B cell (primary cell): Measurements from ENCODE around the gene BMERB1. TPM values are rescaled to one million over a fixed set of nuclear protein-coding genes. Genes with fewer than 3 reads are reported as not detected.

Experiments
- ATAC-seq: fragments of 200-7000 bp; cut with Tn5 transposase; one replicate; pipeline ENCODE4 v1.10.0; 2021; ENCODE audit warnings: low read depth, mild to moderate bottlenecking, moderate number of reproducible peaks, moderate library complexity
- CTCF ChIA-PET: fragments of 350-600 bp; sonication (Branson Sonifier 250); formaldehyde crosslinking; loops from one replicate; lab custom pipeline; 2021; ENCODE audit warnings: antibody characterized with exemption, inconsistent platforms; lab: Charles Lee
- POLR2A ChIA-PET: fragments of 350-600 bp; sonication (Branson Sonifier 250); formaldehyde crosslinking; loops from one replicate; lab custom pipeline; 2021; ENCODE audit warnings: antibody characterized with exemption; lab: Charles Lee
- DNase-seq: peaks from one replicate; pipeline ENCODE4 v3.0.0; 2013
- H2AFZ ChIP-seq: 2 replicates; pipeline ENCODE4 v1.6.1; 2012; ENCODE audit warnings: mild to moderate bottlenecking, low read depth, low read length; ENCODE audit not compliant: insufficient read depth, poor library complexity, severe bottlenecking
- H3K27ac ChIP-seq, 2 donors: 1 replicate in 1 of 2; 2 replicates in 1 of 2; pipeline ENCODE4 v1.5.1; 2012 to 2013; ENCODE audit warnings: low read length in 2 of 2, mild to moderate bottlenecking in 2 of 2, moderate library complexity in 1 of 2
- H3K27me3 ChIP-seq, 4 experiments: fragments of 200-600 bp in 1 of 4; sonication (generic) in 1 of 4; replicated peaks in 1 of 4; 1 replicate in 2 of 4; 2 replicates in 2 of 4; pipeline versions ENCODE4 v1.6.1 to v1.7.0; 2013 to 2016; ENCODE audit warnings: low read length in 3 of 4, mild to moderate bottlenecking in 2 of 4, mixed read lengths in 1 of 4, moderate library complexity in 1 of 4; ENCODE audit not compliant: insufficient read depth in 4 of 4, control insufficient read depth in 3 of 4; ENCODE audit errors: control extremely low read depth in 1 of 4
- H3K36me3 ChIP-seq, 2 experiments: replicated peaks in 1 of 2; 1 replicate in 1 of 2; 2 replicates in 1 of 2; pipeline versions ENCODE4 v1.6.1 to v1.7.1; 2013; ENCODE audit warnings: low read length in 1 of 2; ENCODE audit not compliant: insufficient read depth in 2 of 2, control insufficient read depth in 1 of 2; ENCODE audit errors: control extremely low read depth in 1 of 2, extremely low read depth in 1 of 2
- H3K4me1 ChIP-seq, 2 donors: fragments of 200-600 bp in 1 of 2; sonication (generic) in 1 of 2; 1 replicate in 1 of 2; 2 replicates in 1 of 2; pipeline versions ENCODE4 v1.5.1 to v1.6.1; 2013 to 2017; ENCODE audit warnings: low read length in 2 of 2; ENCODE audit not compliant: control insufficient read depth in 2 of 2, insufficient read depth in 2 of 2
- H3K4me2 ChIP-seq: replicated peaks from 2 replicates; pipeline ENCODE3; 2012; ENCODE audit warnings: mild to moderate bottlenecking, low read depth, low read length; ENCODE audit not compliant: poor library complexity, severe bottlenecking
- H3K4me3 ChIP-seq, 5 experiments: fragments of 200-600 bp in 1 of 5; sonication (generic) in 1 of 5; 1 replicate in 3 of 5; 2 replicates in 2 of 5; pipeline versions ENCODE4 v1.5.1 to v1.7.0; 2011 to 2016; ENCODE audit warnings: low read length in 4 of 5, mild to moderate bottlenecking in 4 of 5, low read depth in 2 of 5, control low read depth in 1 of 5, moderate library complexity in 1 of 5; ENCODE audit not compliant: insufficient read depth in 1 of 5; ENCODE audit errors: control extremely low read depth in 1 of 5, extremely low read depth in 1 of 5
- H3K79me2 ChIP-seq: fragments of 200-600 bp; sonication (generic); one replicate; pipeline ENCODE4 v1.6.0; 2016; ENCODE audit warnings: low read length; ENCODE audit not compliant: control insufficient read depth, insufficient read depth
- H3K9ac ChIP-seq: fragments of 200-600 bp; sonication (generic); 2 replicates; pipeline ENCODE4 v1.6.1; 2017; ENCODE audit warnings: mild to moderate bottlenecking, low read length, moderate library complexity
- H3K9me3 ChIP-seq, 3 donors: one replicate each; pipeline versions ENCODE4 v1.6.1 to v1.7.1; 2013; ENCODE audit warnings: low read length in 2 of 3; ENCODE audit not compliant: control insufficient read depth in 2 of 3, insufficient read depth in 1 of 3; ENCODE audit errors: control extremely low read depth in 1 of 3
- H4K20me1 ChIP-seq: 2 replicates; pipeline ENCODE4 v1.6.0; 2012; ENCODE audit warnings: mild to moderate bottlenecking, low read length; ENCODE audit not compliant: insufficient read depth, control insufficient read depth, poor library complexity, severe bottlenecking
- H3K27ac Mint-ChIP-seq: one replicate; pipeline ENCODE4 v1.8.0; 2021; ENCODE audit warnings: mixed read lengths
- H3K27me3 Mint-ChIP-seq: one replicate; pipeline ENCODE4 v1.8.0; 2021; ENCODE audit warnings: mixed read lengths
- H3K4me1 Mint-ChIP-seq: one replicate; pipeline ENCODE4 v1.8.0; 2021; ENCODE audit warnings: mixed read lengths
- H3K4me3 Mint-ChIP-seq: one replicate; pipeline ENCODE4 v1.8.0; 2021; ENCODE audit warnings: mixed read lengths
- H3K9me3 Mint-ChIP-seq: one replicate; pipeline ENCODE4 v1.8.0; 2022; ENCODE audit warnings: mixed read lengths; ENCODE audit not compliant: insufficient read depth
- EZH2 ChIP-seq: IDR thresholded peaks from 2 replicates; pipeline ENCODE4 v1.6.1; 2012; ENCODE audit warnings: borderline replicate concordance, low read depth, mild to moderate bottlenecking, moderate library complexity, low read length; ENCODE audit not compliant: insufficient read depth, poor library complexity, severe bottlenecking
- WGBS: methylation state at CpG from one replicate; pipeline ENCODE4 v1.1.5; 2013; ENCODE audit warnings: missing lambda C conversion rate; ENCODE audit not compliant: insufficient coverage; 5-methylcytosine and 5-hydroxymethylcytosine counted together
- intact Hi-C: fragments of 100-400 bp; cut with micrococcal nuclease; formaldehyde crosslinking; loops from one replicate; pipeline ENCODE4 v1.10.0; 2022
- polyA plus RNA-seq: library from polyadenylated mRNA; depleted of rRNA; stranded (reverse); fragments of >200 nt; gene quantifications from 2 replicates; pipeline ENCODE4 v1.2.3, GENCODE V29; 2012
- total RNA-seq, 2 donors: library from RNA; stranded (reverse); fragments of 120-200 nt in 1 of 2; gene quantifications; 1 replicate in 1 of 2; 2 replicates in 1 of 2; pipeline versions ENCODE4 v1.2.3 to v1.2.4, GENCODE V29; 2013 to 2022
- TF ChIP-seq, protein P1 (sequence below): fragments of 200-600 bp; IDR thresholded peaks from one replicate; pipeline ENCODE4 v1.8.0; 2022; ENCODE audit warnings: antibody characterized with exemption, mild to moderate bottlenecking

Gene BMERB1
- total and polyA plus RNA-seq, 2 donors (not counting 1 experiment from before 2014, with no cell fraction given), result 2.2 to 11.2 TPM

DNA sequence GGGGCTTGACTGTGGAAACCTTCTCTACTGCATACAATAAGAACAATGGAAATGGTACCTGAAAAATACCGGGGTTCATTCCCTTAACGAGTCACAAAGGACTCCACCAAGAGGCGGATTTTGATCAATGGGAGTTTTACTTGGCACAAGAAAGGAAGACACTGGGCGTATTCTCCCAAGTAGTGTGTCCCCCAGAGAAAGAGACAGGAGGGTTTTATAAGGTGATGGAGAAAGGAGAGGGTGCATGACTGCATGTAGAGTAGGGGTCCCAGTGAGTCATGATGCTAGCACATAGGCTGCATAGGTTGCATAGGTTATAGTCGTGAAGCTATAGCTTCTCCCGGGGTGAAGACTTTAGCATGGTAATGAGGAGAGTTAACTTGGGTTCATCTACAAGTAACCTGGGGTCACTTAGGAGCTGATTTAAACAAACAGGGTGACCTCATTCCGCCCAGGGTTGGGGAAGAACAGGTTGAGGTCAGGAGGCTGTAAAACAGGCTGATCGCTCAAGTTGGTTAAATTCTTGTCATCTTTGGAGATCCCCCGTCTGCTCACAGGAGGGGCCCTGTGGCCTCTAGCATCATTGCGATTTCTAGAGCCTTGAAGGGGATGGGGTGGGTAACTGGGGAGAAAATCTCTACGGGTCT, 37.3 kb upstream of the BMERB1 start:
- H2AFZ ChIP-seq, result no peak overlapping the region
- no peak overlapping the region for H3K27ac Mint-ChIP-seq
- H3K9me3 ChIP-seq, result no peaks in the 10 kb centered on the region
- H3K27me3 Mint-ChIP-seq, result peaks cover 7% of the 10 kb centered on the region
- H3K9ac ChIP-seq, result no peak overlapping the region
- no peaks in the 10 kb centered on the region for H3K79me2 ChIP-seq
- intact Hi-C loops, result no loop called here
- H4K20me1 ChIP-seq, result no peaks in the 10 kb centered on the region
- ChIA-PET CTCF (no interaction called here), POLR2A (no interaction called here)
- ATAC-seq (no peak), DNase-seq (no peak)
- no peak overlapping the region for H3K4me3 Mint-ChIP-seq
- no peak overlapping the region for H3K4me2 ChIP-seq
- H3K4me1 Mint-ChIP-seq, result peaks cover 1% of the 10 kb centered on the region
- peaks cover 2 to 3% of the 10 kb centered on the region in 2 donors for H3K4me1 ChIP-seq
- H3K36me3 ChIP-seq, result no peaks in the 10 kb centered on the region
- H3K27me3 ChIP-seq, result peaks cover 0 to 8% (median 0%) of the 10 kb centered on the region in 4 experiments
- H3K27ac ChIP-seq, result no peak overlapping the region
- WGBS, result 100% methylated on average over 7 of the region's 11 CpGs
- TF ChIP-seq EZH2, result no peak
- TF ChIP-seq, protein P1, sequence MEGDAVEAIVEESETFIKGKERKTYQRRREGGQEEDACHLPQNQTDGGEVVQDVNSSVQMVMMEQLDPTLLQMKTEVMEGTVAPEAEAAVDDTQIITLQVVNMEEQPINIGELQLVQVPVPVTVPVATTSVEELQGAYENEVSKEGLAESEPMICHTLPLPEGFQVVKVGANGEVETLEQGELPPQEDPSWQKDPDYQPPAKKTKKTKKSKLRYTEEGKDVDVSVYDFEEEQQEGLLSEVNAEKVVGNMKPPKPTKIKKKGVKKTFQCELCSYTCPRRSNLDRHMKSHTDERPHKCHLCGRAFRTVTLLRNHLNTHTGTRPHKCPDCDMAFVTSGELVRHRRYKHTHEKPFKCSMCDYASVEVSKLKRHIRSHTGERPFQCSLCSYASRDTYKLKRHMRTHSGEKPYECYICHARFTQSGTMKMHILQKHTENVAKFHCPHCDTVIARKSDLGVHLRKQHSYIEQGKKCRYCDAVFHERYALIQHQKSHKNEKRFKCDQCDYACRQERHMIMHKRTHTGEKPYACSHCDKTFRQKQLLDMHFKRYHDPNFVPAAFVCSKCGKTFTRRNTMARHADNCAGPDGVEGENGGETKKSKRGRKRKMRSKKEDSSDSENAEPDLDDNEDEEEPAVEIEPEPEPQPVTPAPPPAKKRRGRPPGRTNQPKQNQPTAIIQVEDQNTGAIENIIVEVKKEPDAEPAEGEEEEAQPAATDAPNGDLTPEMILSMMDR, result no peak
- H3K9me3 Mint-ChIP-seq, result no peaks in the 10 kb centered on the region
- H3K4me3 ChIP-seq, result no peak overlapping the region

DNA sequence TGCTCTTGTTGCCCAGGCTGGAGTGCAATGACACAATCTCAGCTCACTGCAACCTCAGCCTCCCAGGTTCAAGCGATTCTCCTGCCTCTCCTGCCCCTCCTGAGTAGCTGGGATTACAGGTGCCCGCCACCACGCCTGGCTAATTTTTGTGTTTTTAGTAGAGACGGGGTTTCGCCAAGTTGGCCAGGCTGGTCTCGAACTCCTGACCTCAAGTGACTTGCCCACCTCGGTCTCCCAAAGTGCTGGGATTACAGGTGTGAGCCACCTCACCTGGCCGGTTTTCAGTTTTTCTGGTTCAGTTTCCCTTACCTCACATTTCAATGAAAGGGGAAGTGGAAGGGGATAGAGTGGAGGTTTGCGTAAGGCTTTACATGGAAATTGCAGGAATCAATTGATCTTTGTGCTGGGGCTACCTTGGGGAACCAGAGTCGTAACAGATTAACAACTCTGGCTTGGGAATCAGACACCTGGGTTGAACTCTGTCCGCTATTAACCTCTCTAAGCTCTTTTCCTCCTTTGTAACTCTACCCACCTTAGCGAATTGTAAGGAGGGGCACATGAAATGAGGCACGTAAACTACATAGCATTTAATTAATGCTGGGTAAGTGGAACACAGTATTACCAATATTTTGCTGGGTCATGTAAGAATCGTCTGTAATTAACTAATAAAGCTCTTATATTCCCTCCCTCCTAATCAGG, 35.6 kb upstream of the BMERB1 start:
- Histone ChIP-seq H3K4me2 (no peak overlapping the region), H3K4me3 (no peak overlapping the region), H3K9ac (no peak overlapping the region), H3K79me2 (no peaks in the 10 kb centered on the region), H3K9me3 (no peaks in the 10 kb centered on the region), H4K20me1 (no peaks in the 10 kb centered on the region), H3K4me1 (peaks cover 5 to 8% of the 10 kb centered on the region in 2 donors), H3K27me3 (peaks cover 0 to 8% (median 0%) of the 10 kb centered on the region in 4 experiments), H3K27ac (no peak overlapping the region), H2AFZ (no peak overlapping the region), H3K36me3 (no peaks in the 10 kb centered on the region)
- ATAC-seq, result no peak
- POLR2A ChIA-PET, result no interaction called here
- DNase-seq, result no peak
- Mint-ChIP-seq H3K4me1 (peaks cover 9% of the 10 kb centered on the region), H3K27ac (no peak overlapping the region), H3K9me3 (no peaks in the 10 kb centered on the region), H3K4me3 (no peak overlapping the region), H3K27me3 (peaks cover 4% of the 10 kb centered on the region)
- 93% methylated on average over 8 of the region's 14 CpGs for WGBS
- TF ChIP-seq, protein P1, result no peak
- TF ChIP-seq EZH2, result no peak
- intact Hi-C loops, result no loop called here
- CTCF ChIA-PET, result no interaction called here
